Head of caudate nucleus (tissue), 42 donors: ENCODE measurements around the gene ZFP64.
"Not testable (repeated sequence)": the region's sequence is repeated elsewhere in the genome, so short reads cannot be mapped to it uniquely, and the experiment has no call there.

ENCODE experiments used
- DNase-seq, 42 donors: peaks; one replicate each; pipeline versions ENCODE4 v3.0.0 to v3.0.0-alpha.2; 2020 to 2021; ENCODE audit warnings: mixed read lengths in 7 of 42
- intact Hi-C: fragments of 100-400 bp; cut with DNase I; formaldehyde crosslinking; loops from one replicate; pipeline ENCODE4 v1.15.0; 2022

Gene ZFP64

DNA sequence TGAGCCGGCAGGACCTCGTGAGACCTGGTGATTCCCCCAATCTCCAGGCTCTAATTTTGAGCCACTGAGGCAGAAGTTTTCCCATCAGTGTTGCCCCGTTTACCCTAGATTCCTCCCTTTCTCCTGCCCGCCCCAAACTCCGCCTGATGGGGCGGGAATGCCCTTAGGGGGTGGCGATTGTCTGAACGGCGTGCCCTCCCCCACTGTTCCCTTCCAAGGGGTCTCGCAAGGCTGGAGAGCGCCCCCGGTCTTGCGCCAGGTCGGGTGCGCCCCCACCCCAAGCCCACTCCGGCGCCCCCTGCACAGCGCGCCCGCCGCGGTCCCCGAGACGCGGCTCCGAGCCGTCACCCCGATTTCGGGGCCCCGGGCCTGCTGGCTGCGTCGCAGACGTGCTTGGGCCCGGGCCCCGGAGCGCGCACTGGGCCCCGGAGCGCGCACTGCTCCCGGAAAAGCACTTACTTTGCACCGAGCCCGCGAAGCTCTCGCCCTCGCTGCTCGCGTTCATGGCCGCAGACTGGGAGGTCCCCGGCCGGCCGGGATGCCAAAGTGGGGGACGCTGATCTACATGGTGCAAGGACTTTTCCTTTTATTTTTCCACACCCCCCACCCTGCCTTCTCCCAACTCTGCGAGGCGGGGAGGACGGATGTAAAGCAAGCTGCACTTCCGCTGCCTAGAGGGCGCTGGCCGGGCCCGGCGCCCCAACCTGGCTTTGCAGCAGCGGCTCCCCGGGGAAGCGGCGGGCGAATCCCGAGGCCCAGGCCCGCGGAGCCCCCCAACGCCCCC, at the start of gene ZFP64:
ZFP64 (minus strand) TSS at position 648 of the 784 bp plus-strand sequence; CDS start at position 505, 143 bp downstream.
- peak; percentile 69 to 94 (median 87) for DNase-seq

DNA sequence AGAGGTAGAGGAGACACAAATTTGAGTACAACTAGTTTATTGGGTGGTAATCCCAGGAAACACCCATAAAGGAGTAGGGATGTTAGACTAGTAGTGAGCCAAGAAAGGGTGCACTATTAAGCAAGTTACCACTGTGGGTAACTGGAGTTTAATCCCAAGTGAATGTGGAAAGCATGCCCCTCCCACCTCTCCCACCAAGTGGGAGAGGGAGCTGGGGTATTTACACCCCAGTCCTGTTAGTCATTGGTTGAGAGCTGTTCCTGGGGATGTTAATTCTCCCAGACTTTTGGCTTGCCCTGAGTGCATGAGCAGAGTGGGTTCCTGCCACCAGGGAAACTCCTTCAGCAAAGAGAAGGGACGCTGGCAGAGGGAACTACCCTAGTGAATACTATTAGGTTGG, 49.2 kb upstream of the ZFP64 start:
- DNase-seq = no peak
- intact Hi-C loops = no loop called here

More for the DNA sequence above, at the start of gene ZFP64:
- intact Hi-C loops = no loop called here

- intact Hi-C loops = no loop called here
- no peak for DNase-seq
Observed at GRCh38 chr20:52239102-52239501, 47.5 kb upstream of the ZFP64 start.

GRCh38 chr20:52236292-52236691, 44.7 kb upstream of the ZFP64 start:
- intact Hi-C loops = no loop called here
- no peak for DNase-seq

DNA sequence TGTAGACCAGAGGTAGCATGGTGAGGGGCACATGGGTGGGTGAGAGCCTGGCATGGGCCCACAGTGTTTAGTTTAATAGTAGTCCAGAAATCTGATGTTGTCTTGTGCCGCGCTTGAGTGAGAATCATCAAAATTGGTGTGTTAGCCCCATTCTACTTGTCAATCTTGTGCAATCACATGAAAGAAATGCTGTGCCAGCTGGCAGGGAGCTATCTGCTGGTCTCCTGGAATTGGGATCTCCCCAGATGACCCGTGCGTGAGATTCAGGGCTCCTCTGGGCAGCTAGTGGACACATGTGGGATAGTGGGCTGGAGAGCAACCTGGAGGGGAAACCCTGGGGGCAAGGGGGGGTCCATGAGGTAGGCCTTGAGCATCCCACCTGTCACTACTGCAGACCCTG, 43.5 kb upstream of the ZFP64 start:
- DNase-seq = no peak
- intact Hi-C loops = no loop called here

DNA sequence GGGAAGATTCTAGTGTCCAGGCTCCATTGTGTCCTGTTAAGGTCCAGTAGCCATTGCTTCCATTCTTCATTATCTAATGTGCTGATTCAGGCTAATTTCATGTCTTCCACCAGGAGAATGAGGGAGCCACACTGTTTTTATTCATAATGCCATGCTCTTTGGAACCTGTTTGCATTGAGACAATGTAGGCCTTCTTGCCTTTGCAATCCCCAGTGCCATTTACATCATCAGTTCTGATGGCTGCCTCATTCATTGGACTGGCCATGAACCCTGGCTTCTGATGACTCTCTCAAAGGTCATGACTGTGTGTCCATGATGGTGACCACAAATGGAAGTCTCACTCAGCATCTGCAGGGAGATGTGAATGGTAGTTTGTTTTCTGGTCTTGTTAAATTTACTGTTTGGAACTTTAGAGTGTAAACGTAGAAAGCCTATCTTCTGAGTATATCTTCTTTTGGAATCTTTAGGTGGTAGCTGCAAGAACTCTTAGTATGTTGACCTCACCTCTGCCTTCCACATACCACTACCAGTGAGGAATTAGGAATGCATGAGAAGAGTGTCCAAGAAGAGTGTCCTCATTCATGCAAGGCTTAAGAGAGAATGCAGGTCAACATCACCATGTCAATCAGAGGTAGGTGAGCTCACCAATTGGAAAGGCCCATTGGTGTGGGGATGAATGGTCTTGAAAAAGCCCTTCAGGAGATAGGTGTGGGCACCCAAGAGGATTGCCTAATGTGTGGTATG, 42.9 kb upstream of the ZFP64 start:
- intact Hi-C loops = no loop called here
- no peak for DNase-seq

DNA sequence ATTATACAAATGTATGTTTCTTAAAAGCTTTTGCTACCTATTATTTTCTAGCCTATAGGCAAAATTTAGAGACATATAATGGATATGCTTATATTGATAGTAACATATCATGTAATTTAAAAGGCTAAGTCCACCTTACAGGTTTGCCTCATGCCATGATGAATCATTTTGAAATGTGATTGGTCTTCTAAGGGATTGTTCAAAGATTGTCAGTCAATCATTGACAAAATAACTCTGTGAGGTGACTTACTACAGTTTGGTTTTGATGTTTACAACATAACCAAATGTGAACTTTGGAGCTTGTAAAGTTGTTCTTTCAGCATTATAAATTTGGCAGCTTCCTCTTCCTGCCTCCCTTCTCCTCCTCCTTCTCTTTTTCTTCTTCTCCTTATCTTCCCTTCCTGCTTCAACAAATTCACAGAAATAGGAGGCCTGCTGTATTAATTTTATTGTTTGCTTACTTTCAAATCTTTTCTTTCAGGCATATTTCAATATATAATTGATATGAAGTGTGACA, 39.7 kb upstream of the ZFP64 start:
- intact Hi-C loops = no loop called here
- DNase-seq = no peak

- DNase-seq = no peak
- intact Hi-C loops = no loop called here
Observed at GRCh38 chr20:52230409-52230808, 38.8 kb upstream of the ZFP64 start.

DNA sequence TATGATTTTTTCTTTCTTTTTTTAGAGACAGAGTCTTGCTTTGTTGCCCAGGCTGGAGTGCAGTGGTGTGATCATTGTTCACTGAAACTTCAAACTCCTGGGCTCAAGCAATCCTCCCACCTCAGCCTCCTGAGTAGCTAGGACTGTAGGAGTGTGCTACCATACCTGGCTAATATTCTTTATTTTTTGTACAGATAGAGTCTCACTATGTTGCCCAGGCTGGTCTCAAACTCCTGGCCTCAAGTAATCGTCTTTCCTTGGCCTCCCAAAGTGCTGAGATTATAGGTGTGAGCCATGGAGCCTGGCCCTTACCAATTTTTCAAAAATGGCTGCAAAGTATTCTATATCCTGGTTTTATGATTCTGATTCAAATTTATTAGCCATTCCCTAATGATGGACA, 37.8 kb upstream of the ZFP64 start:
- intact Hi-C loops, DNase-seq: not testable (repeated sequence)

- intact Hi-C loops = no loop called here
- DNase-seq = no peak
Observed at GRCh38 chr20:52226370-52226769, 34.8 kb upstream of the ZFP64 start.

- DNase-seq = no peak
- intact Hi-C loops = no loop called here
Observed at GRCh38 chr20:52224920-52225319, 33.3 kb upstream of the ZFP64 start.

DNA sequence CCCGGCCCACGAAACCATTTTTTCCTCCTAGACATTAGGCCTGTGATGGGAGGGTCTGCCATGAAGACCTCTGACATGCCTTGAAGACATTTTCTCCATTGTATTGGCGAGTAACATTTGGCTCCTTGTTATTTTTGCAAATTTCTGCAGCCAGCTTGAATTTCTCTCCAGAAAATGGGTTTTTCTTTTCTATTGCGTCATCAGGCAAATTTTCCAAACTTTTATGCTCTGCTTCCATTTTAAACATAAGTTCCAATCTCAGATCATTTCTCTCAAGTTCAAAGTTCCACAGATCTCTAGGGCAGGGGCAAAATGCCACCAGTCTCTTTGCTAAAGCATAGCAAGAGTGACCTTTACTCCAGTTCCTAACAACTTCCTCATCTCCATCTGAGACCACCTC, 29.8 kb upstream of the ZFP64 start:
- DNase-seq, intact Hi-C loops: not testable (repeated sequence)

GRCh38 chr20:52220891-52221290, 29.3 kb upstream of the ZFP64 start:
- intact Hi-C loops, DNase-seq: not testable (repeated sequence)

DNA sequence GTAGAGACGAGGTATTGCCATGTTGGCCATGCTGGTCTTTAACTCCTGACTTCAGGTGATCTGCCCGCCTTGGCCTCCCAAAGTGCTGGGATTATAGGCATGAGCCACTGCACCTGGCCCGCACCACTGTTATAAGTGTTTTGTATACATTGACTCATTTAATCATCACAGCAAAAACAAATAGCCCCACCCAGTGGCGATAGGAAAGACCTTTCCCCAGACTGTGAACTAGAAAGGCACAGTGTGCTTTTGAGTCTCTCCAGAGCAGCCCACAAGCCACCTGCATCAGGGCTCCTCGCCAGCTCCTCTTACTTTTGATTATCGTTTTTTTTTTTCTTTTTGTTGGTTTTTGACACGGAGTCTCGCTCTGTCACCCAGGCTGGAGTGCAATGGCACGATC, 27.9 kb upstream of the ZFP64 start:
- no peak for DNase-seq
- intact Hi-C loops = no loop called here

- intact Hi-C loops = no loop called here
- DNase-seq = no peak
Observed at GRCh38 chr20:52217689-52218395, 26.3 kb upstream of the ZFP64 start.

GRCh38 chr20:52213995-52214394, 22.4 kb upstream of the ZFP64 start:
- no peak for DNase-seq
- intact Hi-C loops = no loop called here

DNA sequence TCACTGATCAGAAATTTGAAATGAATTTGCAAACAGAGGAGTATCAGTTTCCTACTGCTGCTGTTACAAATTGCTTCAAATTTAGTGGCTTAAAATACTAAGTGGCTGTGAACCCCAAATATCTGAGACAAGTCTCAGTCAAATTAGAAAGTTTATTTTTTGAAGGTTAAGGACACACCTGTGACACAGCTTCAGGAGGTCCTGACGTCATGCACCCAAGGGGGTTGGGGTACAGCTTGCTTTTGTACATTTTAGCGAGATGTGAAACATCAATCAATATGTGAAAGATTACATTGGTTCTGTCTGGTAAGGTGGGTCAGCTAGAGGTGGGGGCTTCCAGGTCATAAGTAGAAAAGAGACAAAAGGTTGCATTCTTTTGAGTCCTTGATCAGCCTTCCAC, 21.4 kb upstream of the ZFP64 start:
- intact Hi-C loops = no loop called here
- DNase-seq = no peak

DNA sequence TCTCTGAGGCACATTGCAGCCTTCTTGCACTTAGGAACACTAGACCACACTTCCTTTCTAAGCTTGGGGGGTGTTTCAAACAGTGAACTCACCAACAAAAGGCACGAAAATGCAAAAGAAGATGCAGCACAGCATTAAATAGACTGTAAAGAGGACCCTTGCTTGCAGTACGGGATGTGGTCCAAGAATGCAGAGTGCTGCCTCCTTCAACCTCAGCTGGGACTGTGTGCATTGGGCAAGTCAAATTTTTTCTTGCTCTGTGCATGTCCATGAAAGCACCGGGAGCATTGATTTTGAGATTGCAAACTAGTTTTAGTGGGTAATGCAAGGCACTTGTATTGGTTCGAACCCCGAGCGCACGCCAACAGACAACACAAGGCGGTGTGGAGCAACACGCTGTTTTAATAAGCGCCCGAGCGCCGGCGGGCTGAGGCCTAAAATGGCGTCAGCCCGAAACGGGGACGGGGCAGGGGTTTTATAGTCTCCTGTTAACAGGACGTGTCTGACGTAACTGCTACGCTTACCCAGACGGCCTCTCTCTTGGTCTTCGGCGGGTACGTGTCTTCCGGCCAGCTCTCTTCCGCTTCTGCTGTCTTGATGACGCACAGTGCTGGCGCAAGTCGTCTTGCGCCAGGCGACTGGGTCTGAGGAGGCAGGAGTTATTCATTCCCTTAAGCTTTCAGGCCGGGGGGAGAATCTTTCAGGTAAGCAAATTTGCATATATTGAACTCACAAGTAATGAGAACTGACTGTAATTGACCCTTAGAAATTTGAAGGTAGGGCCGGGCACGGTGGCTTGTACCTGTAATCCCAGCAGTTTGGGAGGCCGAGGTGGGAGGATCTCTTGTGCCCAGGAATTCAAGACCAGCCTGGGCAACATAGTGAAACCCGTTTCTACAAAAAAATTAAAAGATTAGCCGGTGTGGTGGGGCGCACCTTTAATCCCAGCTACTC, 18.7 kb upstream of the ZFP64 start:
- intact Hi-C loops = no loop called here
- DNase-seq = no peak

DNA sequence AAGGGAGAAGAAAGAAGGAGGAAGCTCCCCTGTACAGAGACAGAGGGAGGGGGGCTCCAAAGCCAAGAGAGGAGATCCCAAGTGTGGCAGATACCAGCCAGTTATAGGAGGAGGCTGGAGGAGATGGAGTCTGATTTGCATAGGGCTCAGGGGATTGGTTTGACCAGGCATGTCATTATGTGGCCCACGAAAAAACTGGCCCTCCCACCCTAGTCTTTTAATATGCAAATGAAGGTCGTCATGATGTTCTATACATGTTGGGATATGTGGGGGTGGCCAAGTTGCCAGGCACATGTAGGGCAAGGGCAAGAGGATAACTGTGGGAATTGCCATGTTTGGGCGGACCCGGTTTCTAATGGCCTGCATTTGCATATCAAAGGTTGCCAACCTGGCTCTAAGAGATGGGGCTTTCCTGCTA, 17.6 kb upstream of the ZFP64 start:
- DNase-seq = no peak
- intact Hi-C loops = no loop called here
